Activated CD8-positive, alpha-beta memory T cell treated with anti-CD3 and anti-CD28 coated beads for 48 hours (primary cell): ENCODE results near the gene SRCAP.

Experiments used
- DNase-seq, 3 experiments: peaks; one replicate each; pipeline ENCODE4 v3.0.0-alpha.2; 2020; ENCODE audit warnings: low read depth in 2 of 3, low spot score in 2 of 3

SRCAP gene

DNA sequence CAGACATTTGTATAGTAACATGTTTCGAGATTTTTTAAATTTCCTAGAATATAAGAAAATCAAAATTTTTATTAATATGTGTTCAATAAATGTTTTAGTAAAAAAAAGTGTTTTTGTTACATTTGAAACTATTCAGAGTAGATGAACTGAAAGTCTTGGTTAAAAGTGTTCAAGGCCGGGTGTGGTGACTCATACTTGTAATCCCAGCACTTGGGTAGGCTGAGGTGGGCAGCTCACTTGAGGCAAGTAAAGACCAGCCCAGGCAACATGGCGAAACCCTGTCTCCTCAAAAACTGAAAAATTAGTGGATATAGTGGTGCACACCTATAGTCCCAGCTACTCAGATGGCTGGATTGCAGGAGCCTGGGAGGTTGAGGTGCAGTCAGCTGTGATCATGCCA lies 32.4 kb downstream of the SRCAP start:
- no peak for DNase-seq

DNA sequence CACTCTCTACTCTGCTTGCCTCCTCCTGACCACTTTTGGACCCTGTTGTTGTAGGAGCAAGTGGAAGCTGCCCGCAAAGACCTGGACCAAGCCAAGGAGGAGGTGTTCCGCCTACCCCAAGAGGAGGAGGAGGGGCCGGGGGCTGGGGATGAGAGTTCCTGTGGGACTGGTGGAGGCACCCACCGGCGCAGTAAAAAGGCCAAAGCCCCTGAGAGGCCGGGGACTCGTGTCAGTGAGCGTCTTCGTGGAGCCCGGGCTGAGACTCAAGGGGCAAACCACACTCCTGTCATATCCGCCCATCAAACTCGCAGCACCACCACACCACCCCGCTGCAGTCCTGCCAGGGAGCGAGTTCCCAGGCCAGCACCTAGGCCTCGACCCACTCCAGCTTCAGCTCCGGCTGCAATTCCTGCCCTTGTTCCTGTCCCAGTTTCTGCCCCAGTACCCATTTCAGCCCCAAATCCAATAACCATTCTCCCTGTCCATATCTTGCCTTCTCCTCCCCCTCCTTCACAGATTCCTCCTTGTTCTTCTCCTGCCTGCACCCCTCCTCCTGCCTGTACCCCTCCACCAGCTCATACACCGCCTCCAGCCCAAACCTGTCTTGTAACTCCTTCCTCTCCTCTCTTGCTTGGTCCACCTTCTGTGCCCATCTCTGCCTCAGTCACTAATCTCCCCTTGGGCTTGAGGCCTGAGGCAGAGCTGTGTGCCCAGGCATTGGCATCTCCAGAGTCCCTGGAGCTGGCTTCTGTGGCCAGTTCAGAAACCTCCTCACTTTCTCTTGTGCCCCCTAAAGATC lies 38.2 kb downstream of the SRCAP start:
- no peak for DNase-seq

DNA sequence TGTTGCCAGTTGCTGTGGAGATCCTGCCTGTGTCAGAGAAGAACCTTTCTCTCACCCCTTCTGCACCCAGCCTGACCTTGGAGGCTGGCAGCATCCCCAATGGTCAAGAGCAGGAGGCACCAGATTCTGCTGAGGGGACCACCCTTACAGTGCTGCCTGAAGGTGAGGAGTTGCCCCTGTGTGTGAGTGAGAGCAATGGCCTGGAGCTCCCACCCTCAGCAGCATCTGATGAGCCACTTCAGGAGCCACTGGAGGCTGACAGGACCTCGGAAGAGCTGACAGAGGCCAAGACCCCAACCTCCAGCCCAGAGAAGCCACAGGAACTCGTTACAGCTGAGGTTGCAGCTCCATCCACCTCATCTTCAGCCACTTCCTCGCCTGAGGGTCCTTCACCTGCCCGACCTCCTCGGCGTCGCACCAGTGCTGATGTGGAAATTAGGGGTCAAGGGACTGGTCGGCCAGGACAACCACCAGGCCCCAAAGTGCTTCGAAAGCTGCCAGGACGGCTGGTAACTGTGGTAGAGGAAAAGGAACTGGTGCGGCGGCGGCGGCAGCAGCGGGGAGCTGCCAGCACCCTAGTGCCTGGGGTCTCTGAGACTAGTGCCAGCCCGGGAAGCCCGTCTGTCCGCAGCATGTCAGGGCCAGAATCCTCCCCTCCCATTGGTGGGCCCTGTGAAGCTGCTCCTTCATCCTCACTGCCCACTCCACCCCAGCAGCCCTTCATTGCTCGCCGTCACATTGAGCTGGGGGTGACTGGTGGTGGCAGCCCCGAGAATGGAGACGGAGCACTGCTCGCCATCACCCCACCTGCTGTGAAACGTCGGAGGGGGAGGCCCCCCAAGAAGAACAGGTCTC lies 39.0 kb downstream of the SRCAP start:
- DNase-seq: no peak

DNA sequence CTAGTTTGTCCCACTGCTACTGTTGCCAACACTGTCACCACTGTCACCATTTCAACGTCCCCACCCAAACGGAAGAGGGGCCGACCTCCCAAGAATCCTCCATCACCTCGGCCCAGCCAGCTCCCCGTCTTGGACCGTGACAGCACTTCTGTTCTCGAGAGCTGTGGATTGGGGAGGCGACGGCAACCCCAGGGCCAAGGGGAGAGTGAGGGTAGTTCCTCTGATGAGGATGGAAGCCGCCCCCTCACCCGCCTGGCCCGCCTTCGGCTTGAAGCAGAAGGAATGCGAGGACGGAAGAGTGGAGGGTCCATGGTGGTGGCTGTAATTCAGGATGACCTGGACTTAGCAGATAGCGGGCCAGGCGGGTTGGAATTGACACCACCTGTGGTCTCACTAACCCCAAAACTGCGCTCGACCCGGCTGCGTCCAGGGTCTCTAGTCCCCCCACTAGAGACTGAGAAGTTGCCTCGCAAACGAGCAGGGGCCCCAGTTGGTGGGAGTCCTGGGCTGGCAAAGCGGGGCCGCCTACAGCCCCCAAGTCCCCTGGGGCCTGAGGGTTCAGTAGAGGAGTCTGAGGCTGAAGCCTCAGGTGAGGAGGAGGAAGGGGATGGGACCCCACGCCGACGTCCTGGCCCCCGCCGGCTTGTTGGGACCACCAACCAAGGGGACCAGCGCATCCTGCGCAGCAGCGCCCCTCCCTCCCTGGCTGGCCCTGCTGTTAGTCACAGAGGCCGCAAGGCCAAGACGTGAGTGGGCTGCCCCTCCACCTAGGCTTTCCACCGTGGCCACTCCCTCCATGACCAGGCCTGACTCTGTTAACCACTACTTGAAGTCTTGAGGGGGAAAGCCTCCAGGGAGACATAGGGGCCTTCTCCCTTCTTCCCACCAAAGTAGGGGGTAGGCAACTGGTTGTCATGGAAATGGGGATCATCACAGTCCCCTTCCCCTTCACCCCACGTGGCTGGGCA lies 40.3 kb downstream of the SRCAP start:
- no peak for DNase-seq

DNA sequence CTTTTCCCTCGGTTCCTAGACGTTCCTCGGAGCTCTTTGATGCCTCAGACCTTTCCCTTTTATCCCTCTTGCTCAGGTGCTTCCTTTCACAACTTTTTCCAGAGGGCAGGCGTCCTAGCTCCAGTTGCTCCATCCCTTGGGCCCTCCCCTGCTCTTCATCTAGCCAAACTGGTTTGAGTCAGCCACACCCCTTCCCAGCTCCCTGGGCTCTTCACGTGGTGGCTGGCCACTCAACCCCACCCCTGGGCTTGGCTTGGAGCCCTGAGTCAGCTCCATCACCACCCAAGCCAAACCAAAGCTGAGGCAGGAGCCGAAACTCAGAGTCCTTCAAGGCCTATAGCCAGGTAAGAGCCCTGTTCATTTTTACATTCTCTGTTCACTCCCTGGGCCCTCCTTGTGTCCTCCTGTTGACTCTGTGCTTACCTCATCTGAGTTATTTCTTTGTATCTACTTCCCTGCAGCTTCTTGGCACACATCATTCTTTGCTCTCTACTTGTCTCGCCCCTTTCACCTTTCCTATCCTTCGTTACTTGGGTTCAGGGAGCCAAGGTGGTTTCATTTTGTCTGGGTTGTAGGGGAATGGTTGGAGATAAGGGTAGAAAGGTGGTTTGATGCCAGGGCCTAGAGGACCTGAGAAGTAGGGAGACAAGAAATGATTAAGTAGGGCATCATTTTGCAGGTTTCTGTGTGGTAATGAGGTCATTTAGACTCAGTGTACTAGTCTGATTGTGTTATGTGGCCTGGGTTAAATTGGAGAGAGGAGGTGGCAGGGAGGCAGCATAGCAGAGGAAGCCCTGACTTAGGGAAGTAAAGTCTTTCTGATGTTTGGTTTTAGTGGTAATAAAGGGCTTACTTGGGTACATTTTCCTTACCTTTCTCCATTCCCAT lies 41.6 kb downstream of the SRCAP start:
- no peak for DNase-seq

DNA sequence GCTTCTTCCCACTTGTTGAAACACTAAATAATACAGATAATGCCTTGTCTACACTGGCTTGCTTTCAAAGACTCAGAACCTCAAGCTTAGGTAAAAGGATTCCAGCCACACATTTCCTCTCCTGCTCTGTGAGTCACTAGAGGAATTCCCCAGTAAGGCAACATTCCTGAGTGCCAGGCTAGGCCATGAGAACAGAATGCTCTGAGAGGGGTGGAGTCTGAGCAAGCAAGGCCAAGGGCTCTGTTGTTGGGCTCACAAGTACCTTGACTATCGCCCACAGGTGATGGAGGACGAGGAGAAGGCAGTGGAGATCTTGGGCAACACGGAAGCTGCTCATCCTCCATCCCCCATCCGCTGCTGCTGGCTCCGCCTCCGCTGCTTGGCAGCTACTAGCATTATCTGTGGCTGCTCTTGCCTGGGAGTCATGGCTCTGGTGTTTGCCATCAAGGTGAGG lies 42.5 kb downstream of the SRCAP start:
- DNase-seq: no peak

DNA sequence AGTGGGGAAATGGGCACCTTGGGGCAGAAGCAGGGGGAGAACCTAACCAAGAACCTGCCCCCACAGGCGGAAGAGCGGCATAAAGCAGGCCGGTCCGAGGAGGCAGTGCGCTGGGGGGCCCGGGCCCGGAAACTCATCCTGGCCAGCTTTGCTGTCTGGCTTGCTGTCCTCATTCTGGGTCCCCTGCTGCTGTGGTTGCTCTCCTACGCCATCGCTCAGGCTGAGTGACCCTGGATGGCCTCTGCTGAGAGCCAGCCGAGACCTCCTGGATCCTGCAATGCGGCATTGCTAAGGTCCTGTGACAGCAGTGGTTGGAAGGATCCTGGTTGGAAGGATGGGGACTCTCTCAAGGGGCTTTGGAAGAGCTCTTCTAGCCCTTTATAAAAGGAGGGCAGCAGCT lies 44.7 kb downstream of the SRCAP start:
- no peak for DNase-seq

DNA sequence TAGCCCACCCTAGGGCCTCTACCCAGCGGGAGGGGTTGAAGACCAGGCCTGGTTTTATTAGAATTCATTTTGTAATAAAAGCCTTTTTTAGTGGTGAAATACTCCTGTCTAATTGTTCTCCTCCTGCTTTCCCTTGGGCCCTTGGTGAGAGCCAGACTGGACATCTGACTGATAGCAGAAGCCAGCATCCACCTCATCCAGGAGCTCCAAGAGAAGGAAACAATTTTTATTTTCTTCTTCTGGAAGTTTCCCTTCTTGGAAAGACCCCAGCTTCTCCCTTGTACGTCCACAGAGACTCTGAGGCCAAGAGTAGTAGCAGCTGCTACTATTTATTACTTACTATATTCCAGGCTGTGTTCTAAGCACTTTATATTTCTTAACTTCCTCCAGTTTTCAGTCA lies 45.2 kb downstream of the SRCAP start:
- DNase-seq: no peak

DNA sequence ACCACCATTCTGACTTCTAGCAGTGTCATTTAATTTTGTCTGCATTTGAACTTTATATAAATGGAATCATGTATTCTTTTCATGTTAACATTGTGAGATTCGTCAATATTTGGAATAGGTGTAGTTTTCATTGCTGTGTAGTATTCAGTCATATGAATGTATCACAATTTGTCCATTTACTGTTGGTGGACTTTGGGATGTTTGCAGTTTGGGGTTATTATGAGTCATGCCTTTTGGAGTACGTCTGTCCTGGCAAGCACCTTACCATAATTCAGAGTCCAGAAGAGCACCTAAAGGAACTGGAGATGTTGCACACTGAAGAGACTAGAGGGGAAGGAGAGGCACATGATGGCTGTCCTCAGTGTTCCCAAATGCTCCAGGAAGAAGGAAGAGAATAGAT lies 46.1 kb downstream of the SRCAP start:
- DNase-seq: no peak

DNA sequence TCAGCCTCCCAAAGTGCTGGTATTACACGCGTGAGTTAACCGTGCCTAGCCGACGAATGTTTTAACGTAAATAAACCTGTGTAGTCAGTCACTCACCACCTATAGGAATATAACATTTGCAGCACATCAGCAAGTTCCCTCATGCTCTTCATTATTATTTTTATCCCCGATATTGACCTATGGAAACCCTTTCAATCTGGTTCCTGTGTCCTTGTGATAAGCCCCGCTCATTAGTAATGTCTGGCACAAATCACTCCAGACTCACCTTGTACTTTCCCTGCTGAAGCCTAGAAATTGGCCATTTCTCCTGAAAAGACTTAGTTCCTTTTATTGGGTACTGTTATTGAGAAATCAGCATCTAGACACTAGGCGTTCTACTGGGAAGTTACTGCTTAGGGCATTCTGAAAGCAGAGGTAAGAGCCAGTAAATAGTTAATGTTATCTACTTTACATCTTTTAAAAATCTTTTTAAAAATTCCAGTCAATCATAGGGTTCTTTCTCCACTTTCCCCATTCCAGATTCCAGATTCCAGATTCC lies 47.7 kb downstream of the SRCAP start:
- DNase-seq: no peak

DNA sequence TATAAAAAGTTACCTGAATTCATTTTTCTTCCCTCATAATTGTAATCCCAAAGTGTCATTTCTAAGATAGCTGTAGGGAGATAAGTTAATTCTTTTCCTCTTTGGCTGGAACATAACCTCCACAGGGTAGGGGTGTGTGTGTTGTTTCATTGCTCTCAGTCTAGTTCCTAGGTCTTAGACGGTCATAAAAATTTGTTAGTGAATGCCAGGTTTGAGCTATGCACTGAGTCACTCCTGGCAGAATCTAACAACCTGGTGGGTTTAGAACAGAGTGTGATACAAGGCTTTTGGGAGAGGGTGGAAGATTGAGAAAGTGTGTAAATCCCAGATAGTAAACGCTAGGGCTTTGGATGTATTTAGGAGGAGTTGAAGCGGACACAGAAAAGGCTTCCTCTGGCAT lies 48.4 kb downstream of the SRCAP start:
- DNase-seq: no peak

DNA sequence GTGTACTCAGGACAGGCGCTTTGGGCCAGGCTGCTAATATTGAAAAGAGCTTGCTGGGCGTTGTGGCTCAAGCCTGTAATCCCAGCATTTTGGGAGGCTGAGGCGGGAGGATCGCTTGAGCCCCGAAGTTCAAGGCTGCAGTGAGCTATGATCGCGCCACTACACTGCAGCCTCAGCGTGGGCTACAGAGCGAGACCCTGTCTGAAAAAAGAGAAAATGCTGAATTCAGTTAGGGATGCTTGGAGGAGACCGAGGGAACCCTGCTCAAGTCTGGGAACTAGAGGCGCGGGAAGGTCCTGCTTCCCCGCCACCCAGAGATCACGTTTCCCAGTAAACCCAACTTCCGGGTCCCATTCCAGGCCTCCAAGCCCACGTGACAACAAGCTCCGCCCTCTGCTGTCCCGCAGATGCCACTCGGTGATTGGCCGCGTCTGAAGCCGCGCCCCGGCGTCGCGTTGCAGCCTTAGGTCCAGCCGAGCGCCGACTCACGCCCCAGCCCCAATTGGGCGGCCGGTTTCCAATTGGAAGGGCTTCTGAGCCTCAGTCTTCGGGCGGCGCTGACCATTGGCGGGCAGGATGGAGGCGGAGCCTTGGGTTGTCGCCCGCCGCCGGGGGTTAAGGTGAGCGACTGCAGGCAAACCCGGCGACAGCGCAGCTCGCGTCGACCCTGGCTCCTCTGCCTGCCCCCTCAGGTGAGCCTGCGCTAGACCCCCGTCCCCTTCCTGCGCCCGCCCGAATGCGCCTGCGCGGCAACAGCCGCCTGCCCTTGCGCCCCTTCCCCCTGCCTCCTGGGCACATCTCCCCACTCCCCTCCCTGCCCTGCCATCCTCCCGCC lies 49.0 kb downstream of the SRCAP start, which contains the start of gene PHKG2:
Gene PHKG2 (plus strand): TSS at position 627 of the 835 bp plus-strand sequence. CDS start 396 bp downstream, outside the sequence.
- peak; percentile 84 to 94 (median 93) for DNase-seq

DNA sequence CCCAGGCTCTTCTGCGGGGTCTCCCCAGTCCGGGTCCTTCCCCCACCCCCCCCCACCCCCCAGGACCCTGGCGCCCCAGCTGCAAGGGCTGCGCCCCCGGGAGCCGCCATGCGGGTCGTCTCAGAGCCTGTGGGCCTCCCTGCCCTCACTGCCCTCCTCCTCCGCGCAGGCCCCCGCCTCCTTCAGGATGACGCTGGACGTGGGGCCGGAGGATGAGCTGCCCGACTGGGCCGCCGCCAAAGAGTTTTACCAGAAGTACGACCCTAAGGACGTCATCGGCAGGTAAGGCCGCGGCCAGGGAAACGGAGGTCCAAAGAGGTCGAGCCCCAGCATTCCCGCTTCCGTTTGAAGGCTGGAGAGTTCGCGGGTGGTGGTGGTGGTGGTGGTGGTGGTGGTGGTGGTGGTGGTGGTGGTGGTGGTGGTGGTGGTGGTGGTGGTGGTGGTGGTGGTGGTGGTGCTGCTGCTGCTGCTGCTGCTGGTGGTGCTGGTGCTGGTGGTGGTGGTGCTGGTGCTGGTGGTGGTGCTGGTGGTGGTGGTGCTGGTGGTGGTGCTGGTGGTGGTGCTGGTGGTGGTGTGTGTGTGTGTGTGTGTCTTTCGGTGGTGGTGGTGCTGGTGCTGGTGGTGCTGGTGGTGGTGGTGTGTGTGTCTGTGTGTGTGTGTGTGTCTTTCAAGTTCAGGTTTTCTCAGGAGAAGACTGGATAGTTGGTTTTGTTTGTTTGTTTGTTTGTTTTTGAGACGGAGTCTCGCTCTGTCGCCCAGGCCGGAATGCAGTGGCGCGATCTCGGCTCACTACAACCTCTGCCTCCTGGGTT lies 49.9 kb downstream of the SRCAP start:
- DNase-seq: no peak

DNA sequence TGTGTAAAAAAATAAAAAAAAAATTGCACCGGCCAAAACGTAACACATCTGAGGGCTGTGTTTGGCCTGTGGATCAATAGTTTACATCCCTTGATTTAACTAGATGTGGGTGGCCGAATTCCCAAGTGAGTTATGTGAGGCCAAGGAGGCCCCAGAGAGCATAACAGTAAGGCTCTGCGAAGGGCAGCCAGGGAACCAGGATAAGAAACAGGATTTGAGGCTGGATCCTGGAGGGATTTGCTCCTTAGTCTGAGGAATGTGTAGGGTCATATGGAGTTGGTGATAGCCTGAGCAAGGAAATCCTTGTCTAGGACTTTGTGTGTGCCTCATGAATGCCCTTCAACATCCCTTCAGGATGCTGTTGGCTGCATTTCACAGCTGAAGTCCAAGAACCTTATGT lies 51.2 kb downstream of the SRCAP start:
- DNase-seq: no peak

DNA sequence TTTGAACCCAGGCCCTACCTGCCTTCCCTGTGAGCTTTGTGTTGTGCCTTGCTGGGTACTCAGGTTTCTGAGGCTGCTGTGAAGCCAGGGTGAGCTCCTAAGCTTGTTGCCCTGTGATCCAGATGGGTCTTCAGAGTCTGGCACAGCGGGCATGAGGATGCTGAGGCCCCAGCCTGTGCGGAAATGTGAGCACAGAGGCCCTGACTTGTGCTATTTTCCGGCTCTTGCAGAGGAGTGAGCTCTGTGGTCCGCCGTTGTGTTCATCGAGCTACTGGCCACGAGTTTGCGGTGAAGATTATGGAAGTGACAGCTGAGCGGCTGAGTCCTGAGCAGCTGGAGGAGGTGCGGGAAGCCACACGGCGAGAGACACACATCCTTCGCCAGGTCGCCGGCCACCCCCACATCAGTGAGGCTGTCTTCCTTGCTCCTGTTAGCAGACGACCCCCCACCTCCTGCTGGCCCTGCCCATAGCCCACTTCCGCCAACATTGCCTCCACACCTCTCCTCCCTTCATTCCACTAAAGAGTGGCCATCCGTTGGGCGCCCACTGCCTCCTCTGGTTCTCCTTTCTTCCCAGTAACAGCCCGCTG lies 52.0 kb downstream of the SRCAP start:
- no peak for DNase-seq

DNA sequence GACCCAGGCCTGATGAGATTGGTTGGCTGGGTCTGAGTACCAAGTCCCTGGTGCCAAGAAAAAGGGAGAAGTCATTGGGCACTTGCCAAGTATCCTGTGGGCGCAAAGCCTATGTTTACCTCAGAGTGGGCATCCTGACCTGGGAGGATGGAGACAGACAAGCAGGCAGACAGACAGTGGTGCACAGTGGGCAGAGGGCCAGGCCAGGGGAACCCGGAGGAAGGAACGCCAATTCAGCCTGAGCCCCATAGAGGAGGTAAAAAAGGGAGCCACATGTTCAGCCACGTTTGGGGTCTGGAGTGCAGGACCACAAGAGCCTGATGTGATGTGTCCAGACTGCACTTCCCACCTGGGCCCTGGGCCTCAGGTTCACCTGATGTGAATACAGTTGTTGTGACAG lies 54.6 kb downstream of the SRCAP start:
- DNase-seq: no peak

DNA sequence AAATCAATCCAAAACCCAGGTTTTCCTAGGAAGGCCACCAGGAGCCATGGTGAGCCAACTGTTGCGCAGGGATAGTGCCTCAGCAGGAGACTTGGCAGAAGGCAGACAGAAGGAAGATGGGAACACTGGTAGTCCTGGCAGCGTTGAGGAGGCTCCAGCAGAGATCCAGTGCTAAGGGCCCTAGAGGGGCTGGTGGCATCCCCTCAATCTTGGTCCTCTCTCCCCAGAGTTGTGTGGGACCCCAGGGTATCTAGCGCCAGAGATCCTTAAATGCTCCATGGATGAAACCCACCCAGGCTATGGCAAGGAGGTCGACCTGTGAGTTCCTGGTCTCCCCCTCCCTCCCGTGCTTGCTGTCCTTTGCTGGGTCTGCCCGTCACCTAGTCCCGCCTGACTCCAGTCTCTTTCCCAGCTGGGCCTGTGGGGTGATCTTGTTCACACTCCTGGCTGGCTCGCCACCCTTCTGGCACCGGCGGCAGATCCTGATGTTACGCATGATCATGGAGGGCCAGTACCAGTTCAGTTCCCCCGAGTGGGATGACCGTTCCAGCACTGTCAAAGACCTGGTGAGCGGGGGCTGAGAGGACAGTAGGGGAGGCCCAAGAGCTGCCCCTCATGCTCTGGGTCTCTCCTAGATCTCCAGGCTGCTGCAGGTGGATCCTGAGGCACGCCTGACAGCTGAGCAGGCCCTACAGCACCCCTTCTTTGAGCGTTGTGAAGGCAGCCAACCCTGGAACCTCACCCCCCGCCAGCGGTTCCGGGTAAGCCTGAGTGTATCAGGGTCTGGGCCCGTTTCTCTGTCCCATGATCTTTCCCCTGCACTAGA lies 57.2 kb downstream of the SRCAP start:
- no peak for DNase-seq
